Sigmoid colon (tissue), 7 donors: ENCODE data around the gene ARHGEF37. TPM values are rescaled to one million over a fixed set of nuclear protein-coding genes. Genes with fewer than 3 reads are reported as not detected.

Experiments
- DNase-seq: peaks from one replicate; pipeline ENCODE4 v3.0.0-alpha.2; 2019
- H3K27ac ChIP-seq, 4 donors: fragments of 200-600 bp; sonication (generic); one replicate each; pipeline ENCODE4 v1.5.1; 2016 to 2019; ENCODE audit warnings: mild to moderate bottlenecking in 1 of 4
- H3K27me3 ChIP-seq, 3 donors: fragments of 200-600 bp; sonication (generic); one replicate each; pipeline ENCODE4 v1.5.1; 2019; ENCODE audit warnings: mild to moderate bottlenecking in 1 of 3
- H3K36me3 ChIP-seq, 4 donors: fragments of 200-600 bp; sonication (generic); one replicate each; pipeline ENCODE4 v1.5.1; 2016 to 2019
- H3K4me1 ChIP-seq, 4 donors: fragments of 200-600 bp; sonication (generic); one replicate each; pipeline ENCODE4 v1.5.1; 2017 to 2019
- H3K4me3 ChIP-seq, 4 donors: fragments of 200-600 bp; sonication (generic); one replicate each; pipeline ENCODE4 v1.5.1; 2017 to 2019; ENCODE audit warnings: mild to moderate bottlenecking in 2 of 4, moderate library complexity in 1 of 4
- H3K9me3 ChIP-seq, 4 donors: fragments of 200-600 bp in 3 of 4; sonication (generic) in 3 of 4; one replicate each; pipeline versions ENCODE4 v1.5.1 to v1.6.1; 2013 to 2019
- EP300 ChIP-seq, 4 donors: sonication (generic); formaldehyde crosslinking; IDR thresholded peaks; one replicate each; pipeline ENCODE4 v1.6.1; 2017; ENCODE audit warnings: antibody characterized with exemption in 4 of 4
- POLR2A ChIP-seq, 2 donors: fragments of 450-650 bp; IDR thresholded peaks; one replicate each; pipeline ENCODE4 v1.6.1; 2016; ENCODE audit warnings: antibody characterized with exemption in 2 of 2, mild to moderate bottlenecking in 2 of 2, moderate library complexity in 2 of 2
- POLR2AphosphoS5 ChIP-seq, 4 donors: sonication (generic); formaldehyde crosslinking; IDR thresholded peaks; one replicate each; pipeline ENCODE4 v1.6.1; 2017; ENCODE audit warnings: antibody characterized with exemption in 4 of 4
- WGBS, 2 donors: extraction: QIAGEN DNeasy Blood & Tissue Kit; methylation state at CpG; one replicate each; pipeline ENCODE4 v1.1.7; 2013; 5-methylcytosine and 5-hydroxymethylcytosine counted together
- intact Hi-C: fragments of 100-400 bp; cut with DNase I; formaldehyde crosslinking; loops from one replicate; pipeline ENCODE4 v1.15.1; 2023
- polyA plus RNA-seq, 3 donors: library from polyadenylated mRNA; stranded (reverse); fragments of 200-250 nt; gene quantifications; one replicate each; pipeline ENCODE4 v1.2.3, GENCODE V29; 2013
- total RNA-seq, 4 donors: library from RNA; depleted of rRNA; stranded (reverse); fragments of >200 nt; gene quantifications; one replicate each; pipeline ENCODE4 v1.1.0, GENCODE V29; 2016
- TF ChIP-seq, protein P1 (sequence below), 4 experiments: fragments of 450-650 bp in 3 of 4; fragments of 200-600 bp in 1 of 4; IDR thresholded peaks; one replicate each; pipeline ENCODE4 v1.5.1; 2016 to 2019; ENCODE audit warnings: antibody characterized with exemption in 4 of 4, mild to moderate bottlenecking in 3 of 4, moderate library complexity in 2 of 4
- donor health status: healthy with polysubstance abuse.
- donor health status: Bipolar disorder and iron deficiency.
- donor health status: healthy.

The ARHGEF37 gene
- total and polyA plus RNA-seq, 7 donors = 4.8 to 51.0 (median 23.5) TPM

DNA sequence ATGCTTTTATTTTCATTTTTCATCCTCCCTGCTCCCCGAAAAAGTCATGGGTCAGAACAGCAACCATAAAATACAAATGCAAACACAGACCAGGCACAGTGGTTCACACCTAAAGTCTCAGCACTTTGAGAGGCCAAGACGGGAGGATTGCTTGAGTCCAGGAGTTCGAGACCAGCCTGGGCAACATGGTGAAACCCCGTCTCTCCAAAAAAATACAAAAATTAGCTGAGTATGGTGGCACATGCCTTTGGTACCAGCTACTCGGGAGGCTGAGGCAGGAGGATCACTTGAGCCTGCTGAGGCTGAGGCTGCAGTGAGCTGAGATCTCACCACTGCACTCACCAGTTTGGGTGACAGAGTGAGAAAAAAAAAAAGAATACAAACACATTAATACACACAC, 60.3 kb downstream of the ARHGEF37 start:
- H3K4me1 ChIP-seq = peaks cover 0 to 31% (median 22%) of the 10 kb centered on the region in 4 donors
- no peaks in the 10 kb centered on the region for H3K9me3 ChIP-seq
- H3K4me3 ChIP-seq = peak overlapping the region in 1 of 4 donors; percentile 39
- no peaks in the 10 kb centered on the region for H3K27me3 ChIP-seq
- 35 to 83% methylated on average over 5 of the region's 5 CpGs for WGBS, 2 donors
- intact Hi-C loops = no loop called here
- no peaks in the 10 kb centered on the region for H3K36me3 ChIP-seq
- H3K27ac ChIP-seq = peak overlapping the region in 3 of 4 donors; percentile 78 to 89 (median 85)
- DNase-seq = peak; percentile 22
- peak in 1 of 4 donors; percentile 4 for TF ChIP-seq POLR2AphosphoS5 (IDR thresholded peaks at IDR 0.05)
- no peak for TF ChIP-seq EP300 (IDR thresholded peaks at IDR 0.05)

- H3K4me3 ChIP-seq = no peak overlapping the region
- no peaks in the 10 kb centered on the region for H3K9me3 ChIP-seq
- H3K27ac ChIP-seq = no peak overlapping the region
- TF ChIP-seq POLR2A (IDR thresholded peaks at IDR 0.05) = no peak
- TF ChIP-seq POLR2AphosphoS5 (IDR thresholded peaks at IDR 0.05) = no peak
- TF ChIP-seq, protein P1, sequence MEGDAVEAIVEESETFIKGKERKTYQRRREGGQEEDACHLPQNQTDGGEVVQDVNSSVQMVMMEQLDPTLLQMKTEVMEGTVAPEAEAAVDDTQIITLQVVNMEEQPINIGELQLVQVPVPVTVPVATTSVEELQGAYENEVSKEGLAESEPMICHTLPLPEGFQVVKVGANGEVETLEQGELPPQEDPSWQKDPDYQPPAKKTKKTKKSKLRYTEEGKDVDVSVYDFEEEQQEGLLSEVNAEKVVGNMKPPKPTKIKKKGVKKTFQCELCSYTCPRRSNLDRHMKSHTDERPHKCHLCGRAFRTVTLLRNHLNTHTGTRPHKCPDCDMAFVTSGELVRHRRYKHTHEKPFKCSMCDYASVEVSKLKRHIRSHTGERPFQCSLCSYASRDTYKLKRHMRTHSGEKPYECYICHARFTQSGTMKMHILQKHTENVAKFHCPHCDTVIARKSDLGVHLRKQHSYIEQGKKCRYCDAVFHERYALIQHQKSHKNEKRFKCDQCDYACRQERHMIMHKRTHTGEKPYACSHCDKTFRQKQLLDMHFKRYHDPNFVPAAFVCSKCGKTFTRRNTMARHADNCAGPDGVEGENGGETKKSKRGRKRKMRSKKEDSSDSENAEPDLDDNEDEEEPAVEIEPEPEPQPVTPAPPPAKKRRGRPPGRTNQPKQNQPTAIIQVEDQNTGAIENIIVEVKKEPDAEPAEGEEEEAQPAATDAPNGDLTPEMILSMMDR (IDR thresholded peaks at IDR 0.05) = no peak
- TF ChIP-seq EP300 (IDR thresholded peaks at IDR 0.05) = no peak
- WGBS, 2 donors = 90 to 92% methylated on average over 6 of the region's 6 CpGs
- H3K27me3 ChIP-seq = no peaks in the 10 kb centered on the region
- intact Hi-C loops = no loop called here
- H3K36me3 ChIP-seq = no peaks in the 10 kb centered on the region
- H3K4me1 ChIP-seq = peaks cover 0 to 31% (median 22%) of the 10 kb centered on the region in 4 donors
- peak; percentile 4 for DNase-seq
These were observed 62.5 kb downstream of the ARHGEF37 start for GRCh38 chr5:149643781-149644180.

- TF ChIP-seq, protein P1 (IDR thresholded peaks at IDR 0.05) = no peak
- no peak for TF ChIP-seq POLR2A (IDR thresholded peaks at IDR 0.05)
- TF ChIP-seq EP300 (IDR thresholded peaks at IDR 0.05) = no peak
- no peak for TF ChIP-seq POLR2AphosphoS5 (IDR thresholded peaks at IDR 0.05)
- WGBS, 2 donors = 83 to 86% methylated on average over 4 of the region's 4 CpGs
- intact Hi-C loops = no loop called here
These were observed 63.3 kb downstream of the ARHGEF37 start for GRCh38 chr5:149644629-149645028.

DNA sequence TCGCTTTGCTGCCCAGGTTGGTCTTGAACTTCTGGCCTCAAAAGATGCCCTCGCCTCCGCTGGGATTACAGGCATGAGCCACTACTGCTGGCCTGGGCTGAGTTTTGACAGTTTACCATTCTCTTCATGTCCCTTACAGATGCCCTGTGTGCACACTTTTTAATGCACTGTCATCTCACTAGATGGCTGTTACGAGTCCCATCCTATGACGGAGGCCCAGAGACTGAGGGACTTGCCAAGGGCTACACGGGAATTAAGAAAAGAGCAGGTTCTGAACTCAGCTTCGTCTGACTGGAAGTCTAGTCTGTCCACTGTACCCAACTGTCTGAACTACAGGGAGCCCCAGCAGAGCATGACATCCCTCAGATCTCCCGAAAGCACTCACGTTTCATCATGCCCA, 63.9 kb downstream of the ARHGEF37 start:
- DNase-seq = peak; percentile 39
- TF ChIP-seq POLR2A (IDR thresholded peaks at IDR 0.05) (no peak), EP300 (IDR thresholded peaks at IDR 0.05) (no peak), POLR2AphosphoS5 (IDR thresholded peaks at IDR 0.05) (no peak)
- TF ChIP-seq, protein P1 (IDR thresholded peaks at IDR 0.05) = no peak
- no peaks in the 10 kb centered on the region for H3K27me3 ChIP-seq
- no peak overlapping the region for H3K4me3 ChIP-seq
- no peak overlapping the region for H3K27ac ChIP-seq
- peaks cover 0 to 17% (median 10%) of the 10 kb centered on the region in 4 donors for H3K4me1 ChIP-seq
- WGBS, 2 donors = 64 to 84% methylated on average over 9 of the region's 9 CpGs
- no peaks in the 10 kb centered on the region for H3K9me3 ChIP-seq
- intact Hi-C loops = no loop called here
- no peaks in the 10 kb centered on the region for H3K36me3 ChIP-seq

More at GRCh38 chr5:149644629-149645028, 63.3 kb downstream of the ARHGEF37 start:
- H3K27ac ChIP-seq = no peak overlapping the region
- H3K36me3 ChIP-seq = no peaks in the 10 kb centered on the region
- H3K4me3 ChIP-seq = no peak overlapping the region
- H3K9me3 ChIP-seq = no peaks in the 10 kb centered on the region
- peak; percentile 8 for DNase-seq
- peaks cover 0 to 24% (median 16%) of the 10 kb centered on the region in 4 donors for H3K4me1 ChIP-seq
- no peaks in the 10 kb centered on the region for H3K27me3 ChIP-seq

DNA sequence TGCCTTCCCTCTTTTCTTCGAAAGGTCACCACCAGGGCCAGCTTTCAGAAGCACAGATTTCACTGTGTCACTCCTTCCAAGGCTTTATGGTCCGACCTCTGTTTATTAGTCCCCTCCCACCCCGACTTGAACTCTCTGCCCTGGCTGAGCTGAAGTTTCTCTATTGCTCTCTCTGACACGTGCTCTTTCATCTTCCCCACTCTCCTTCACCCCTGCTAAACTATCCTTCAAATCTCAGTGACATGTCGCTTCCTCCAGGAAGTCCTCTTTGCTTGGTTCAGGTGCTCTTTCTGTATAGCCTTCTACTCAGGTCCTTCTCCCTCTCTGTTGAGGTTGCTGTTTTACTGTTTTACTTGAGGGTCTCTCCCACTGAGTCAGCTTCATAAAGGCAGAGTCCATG, 64.4 kb downstream of the ARHGEF37 start:
- intact Hi-C loops = no loop called here
- TF ChIP-seq POLR2AphosphoS5 (IDR thresholded peaks at IDR 0.05) (no peak), EP300 (IDR thresholded peaks at IDR 0.05) (no peak), POLR2A (IDR thresholded peaks at IDR 0.05) (no peak)
- TF ChIP-seq, protein P1 (IDR thresholded peaks at IDR 0.05) = no peak
- H3K36me3 ChIP-seq = no peaks in the 10 kb centered on the region
- H3K4me1 ChIP-seq = peaks cover 0 to 13% (median 5%) of the 10 kb centered on the region in 4 donors
- DNase-seq = no peak
- H3K27me3 ChIP-seq = no peaks in the 10 kb centered on the region
- H3K27ac ChIP-seq = no peak overlapping the region
- no peaks in the 10 kb centered on the region for H3K9me3 ChIP-seq
- no peak overlapping the region for H3K4me3 ChIP-seq
- 30 to 50% methylated on average over 5 of the region's 5 CpGs for WGBS, 2 donors
